DND-41 (cell line): ENCODE data around the gene TSPY10.
"Not testable (repeated sequence)": the region's sequence is repeated elsewhere in the genome, so short reads cannot be mapped to it uniquely, and the experiment has no call there.

Experiments
- EZH2 ChIP-seq: IDR thresholded peaks from 3 replicates; pipeline ENCODE4 v1.6.1; 2012; ENCODE audit warnings: borderline replicate concordance, low read depth, mild to moderate bottlenecking, moderate library complexity, low read length, inconsistent platforms; ENCODE audit not compliant: severe bottlenecking
- TF ChIP-seq, protein P1 (sequence below): IDR thresholded peaks from 2 replicates; pipeline ENCODE4 v1.5.1; 2012; ENCODE audit warnings: borderline replicate concordance, low read length, moderate library complexity, mild to moderate bottlenecking; ENCODE audit not compliant: poor library complexity, severe bottlenecking; ENCODE audit errors: extremely low read depth

DNA sequence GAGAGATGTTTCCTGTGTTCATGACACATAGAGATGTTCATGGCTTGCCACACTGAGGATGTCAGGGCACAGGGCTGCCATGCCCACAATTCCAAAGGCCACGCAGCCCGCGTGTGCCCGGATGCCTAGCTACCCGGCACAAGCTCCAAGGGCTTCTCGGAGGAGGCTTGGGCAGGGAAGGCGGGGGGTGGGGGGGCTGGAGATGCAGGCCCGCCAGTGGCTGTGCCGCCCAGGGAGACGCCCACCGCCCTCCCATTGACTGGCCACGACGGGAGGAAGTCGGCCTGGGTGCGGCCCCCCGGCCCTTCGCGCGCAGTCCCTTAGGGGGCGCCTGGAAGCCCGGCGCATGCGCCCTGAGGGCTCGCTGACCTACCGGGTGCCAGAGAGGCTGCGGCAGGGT lies at the start of gene TSPY10:
- TF ChIP-seq, protein P1, sequence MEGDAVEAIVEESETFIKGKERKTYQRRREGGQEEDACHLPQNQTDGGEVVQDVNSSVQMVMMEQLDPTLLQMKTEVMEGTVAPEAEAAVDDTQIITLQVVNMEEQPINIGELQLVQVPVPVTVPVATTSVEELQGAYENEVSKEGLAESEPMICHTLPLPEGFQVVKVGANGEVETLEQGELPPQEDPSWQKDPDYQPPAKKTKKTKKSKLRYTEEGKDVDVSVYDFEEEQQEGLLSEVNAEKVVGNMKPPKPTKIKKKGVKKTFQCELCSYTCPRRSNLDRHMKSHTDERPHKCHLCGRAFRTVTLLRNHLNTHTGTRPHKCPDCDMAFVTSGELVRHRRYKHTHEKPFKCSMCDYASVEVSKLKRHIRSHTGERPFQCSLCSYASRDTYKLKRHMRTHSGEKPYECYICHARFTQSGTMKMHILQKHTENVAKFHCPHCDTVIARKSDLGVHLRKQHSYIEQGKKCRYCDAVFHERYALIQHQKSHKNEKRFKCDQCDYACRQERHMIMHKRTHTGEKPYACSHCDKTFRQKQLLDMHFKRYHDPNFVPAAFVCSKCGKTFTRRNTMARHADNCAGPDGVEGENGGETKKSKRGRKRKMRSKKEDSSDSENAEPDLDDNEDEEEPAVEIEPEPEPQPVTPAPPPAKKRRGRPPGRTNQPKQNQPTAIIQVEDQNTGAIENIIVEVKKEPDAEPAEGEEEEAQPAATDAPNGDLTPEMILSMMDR = not testable (repeated sequence)
- TF ChIP-seq EZH2 = not testable (repeated sequence)
